ENCODE measurements around the gene DBF4.
"Not testable (repeated sequence)": the region's sequence is repeated elsewhere in the genome, so short reads cannot be mapped to it uniquely, and the experiment has no call there.

DBF4 gene

GRCh38 chr7:87876040-87876868 is at the start of gene DBF4, which contains the start of gene SLC25A40:
DBF4 (plus strand) TSS chr7:87876493; CDS start chr7:87876733, 240 bp downstream.
SLC25A40 (minus strand) TSS chr7:87876360; CDS start chr7:87858727, 17,633 bp downstream.
- TF ChIP-seq CTCF (conservative IDR thresholded peaks at IDR 0.05), result no peak

GRCh38 chr7:87828383-87828782 is 47.9 kb upstream of the DBF4 start:
- H3K27ac ChIP-seq, result not testable (repeated sequence)

More at GRCh38 chr7:87876040-87876868, at the start of gene DBF4, which contains the start of gene SLC25A40:
- peak within 1 kb of the TSS; percentile 97 for H3K27ac ChIP-seq

GRCh38 chr7:87831097-87831496 is 45.2 kb upstream of the DBF4 start:
- no peak overlapping the region for H3K27ac ChIP-seq
- TF ChIP-seq CTCF (conservative IDR thresholded peaks at IDR 0.05), result no peak

GRCh38 chr7:87833130-87833529 is 43.2 kb upstream of the DBF4 start:
- no peak for TF ChIP-seq CTCF (conservative IDR thresholded peaks at IDR 0.05)
- no peak overlapping the region for H3K27ac ChIP-seq

- no peak overlapping the region for H3K27ac ChIP-seq
- peak; percentile 68 for TF ChIP-seq CTCF (conservative IDR thresholded peaks at IDR 0.05)
Observed at GRCh38 chr7:87837597-87837996, 38.7 kb upstream of the DBF4 start.

- no peak for TF ChIP-seq CTCF (conservative IDR thresholded peaks at IDR 0.05)
- no peak overlapping the region for H3K27ac ChIP-seq
Observed at GRCh38 chr7:87850836-87851593, 25.3 kb upstream of the DBF4 start.

GRCh38 chr7:87852306-87852705 is 24.0 kb upstream of the DBF4 start:
- TF ChIP-seq CTCF (conservative IDR thresholded peaks at IDR 0.05), result no peak

More at GRCh38 chr7:87852306-87852705, 24.0 kb upstream of the DBF4 start:
- no peak overlapping the region for H3K27ac ChIP-seq

All from VCaP (cell line).